Measurements from ENCODE around the gene RPP30. TPM values are rescaled to one million over a fixed set of nuclear protein-coding genes. Genes with fewer than 3 reads are reported as not detected.

The RPP30 gene
- total RNA-seq, 1 donor from 2014 or later, result 59.6 TPM

GRCh38 chr10:90855126-90855525 lies 16.6 kb upstream of the RPP30 start:
- no peak overlapping the region for H3K27ac Mint-ChIP-seq (ENCODE audit: unreplicated experiment)
- H3K36me3 Mint-ChIP-seq (ENCODE audit: low read depth), result peaks cover 9% of the 10 kb centered on the region
- H3K9me3 Mint-ChIP-seq, result peaks cover 19% of the 10 kb centered on the region
- no peak for DNase-seq (ENCODE audit: low read depth, low spot score)
- H3K4me3 Mint-ChIP-seq, result no peak overlapping the region
- TF ChIP-seq, protein P1, sequence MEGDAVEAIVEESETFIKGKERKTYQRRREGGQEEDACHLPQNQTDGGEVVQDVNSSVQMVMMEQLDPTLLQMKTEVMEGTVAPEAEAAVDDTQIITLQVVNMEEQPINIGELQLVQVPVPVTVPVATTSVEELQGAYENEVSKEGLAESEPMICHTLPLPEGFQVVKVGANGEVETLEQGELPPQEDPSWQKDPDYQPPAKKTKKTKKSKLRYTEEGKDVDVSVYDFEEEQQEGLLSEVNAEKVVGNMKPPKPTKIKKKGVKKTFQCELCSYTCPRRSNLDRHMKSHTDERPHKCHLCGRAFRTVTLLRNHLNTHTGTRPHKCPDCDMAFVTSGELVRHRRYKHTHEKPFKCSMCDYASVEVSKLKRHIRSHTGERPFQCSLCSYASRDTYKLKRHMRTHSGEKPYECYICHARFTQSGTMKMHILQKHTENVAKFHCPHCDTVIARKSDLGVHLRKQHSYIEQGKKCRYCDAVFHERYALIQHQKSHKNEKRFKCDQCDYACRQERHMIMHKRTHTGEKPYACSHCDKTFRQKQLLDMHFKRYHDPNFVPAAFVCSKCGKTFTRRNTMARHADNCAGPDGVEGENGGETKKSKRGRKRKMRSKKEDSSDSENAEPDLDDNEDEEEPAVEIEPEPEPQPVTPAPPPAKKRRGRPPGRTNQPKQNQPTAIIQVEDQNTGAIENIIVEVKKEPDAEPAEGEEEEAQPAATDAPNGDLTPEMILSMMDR (conservative IDR thresholded peaks at IDR 0.05), result no peak
- H3K4me1 Mint-ChIP-seq, result peaks cover 7% of the 10 kb centered on the region
- peaks cover 68% of the 10 kb centered on the region for H3K27me3 Mint-ChIP-seq (ENCODE audit: low read depth)

DNA sequence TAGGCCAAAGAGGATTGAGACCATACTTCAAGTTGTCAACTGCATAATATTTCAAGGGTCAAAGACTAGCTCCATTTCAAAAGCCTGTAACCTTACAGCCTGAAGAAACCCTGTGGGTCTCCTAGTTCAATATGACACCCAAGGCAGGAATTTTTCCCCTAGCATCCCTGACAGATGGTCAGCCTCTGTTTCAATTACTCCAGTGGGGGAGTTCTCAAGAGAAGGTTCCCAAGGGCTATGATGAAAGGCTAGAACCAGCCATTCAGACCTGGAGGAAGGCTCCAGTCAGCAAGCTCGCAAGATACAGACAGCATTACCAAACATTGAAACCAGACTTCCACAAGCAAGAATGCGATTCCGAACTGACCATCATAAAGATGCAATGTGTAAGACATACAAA lies 15.5 kb upstream of the RPP30 start:
- DNase-seq (ENCODE audit: low read depth, low spot score), result no peak
- Mint-ChIP-seq H3K27me3 (ENCODE audit: low read depth) (peaks cover 78% of the 10 kb centered on the region), H3K4me1 (peaks cover 7% of the 10 kb centered on the region), H3K4me3 (peak overlapping the region; percentile 78), H3K9me3 (peaks cover 9% of the 10 kb centered on the region), H3K36me3 (ENCODE audit: low read depth) (peaks cover 2% of the 10 kb centered on the region), H3K27ac (ENCODE audit: unreplicated experiment) (no peak overlapping the region)
- TF ChIP-seq, protein P1 (conservative IDR thresholded peaks at IDR 0.05), result no peak

- Mint-ChIP-seq H3K4me1 (peaks cover 7% of the 10 kb centered on the region), H3K4me3 (peak overlapping the region; percentile 88), H3K36me3 (ENCODE audit: low read depth) (no peaks in the 10 kb centered on the region), H3K27ac (ENCODE audit: unreplicated experiment) (no peak overlapping the region), H3K9me3 (peaks cover 8% of the 10 kb centered on the region), H3K27me3 (ENCODE audit: low read depth) (peaks cover 86% of the 10 kb centered on the region)
- TF ChIP-seq, protein P1 (conservative IDR thresholded peaks at IDR 0.05), result no peak
- DNase-seq (ENCODE audit: low read depth, low spot score), result no peak
These were observed 14.7 kb upstream of the RPP30 start for GRCh38 chr10:90856964-90857634.

DNA sequence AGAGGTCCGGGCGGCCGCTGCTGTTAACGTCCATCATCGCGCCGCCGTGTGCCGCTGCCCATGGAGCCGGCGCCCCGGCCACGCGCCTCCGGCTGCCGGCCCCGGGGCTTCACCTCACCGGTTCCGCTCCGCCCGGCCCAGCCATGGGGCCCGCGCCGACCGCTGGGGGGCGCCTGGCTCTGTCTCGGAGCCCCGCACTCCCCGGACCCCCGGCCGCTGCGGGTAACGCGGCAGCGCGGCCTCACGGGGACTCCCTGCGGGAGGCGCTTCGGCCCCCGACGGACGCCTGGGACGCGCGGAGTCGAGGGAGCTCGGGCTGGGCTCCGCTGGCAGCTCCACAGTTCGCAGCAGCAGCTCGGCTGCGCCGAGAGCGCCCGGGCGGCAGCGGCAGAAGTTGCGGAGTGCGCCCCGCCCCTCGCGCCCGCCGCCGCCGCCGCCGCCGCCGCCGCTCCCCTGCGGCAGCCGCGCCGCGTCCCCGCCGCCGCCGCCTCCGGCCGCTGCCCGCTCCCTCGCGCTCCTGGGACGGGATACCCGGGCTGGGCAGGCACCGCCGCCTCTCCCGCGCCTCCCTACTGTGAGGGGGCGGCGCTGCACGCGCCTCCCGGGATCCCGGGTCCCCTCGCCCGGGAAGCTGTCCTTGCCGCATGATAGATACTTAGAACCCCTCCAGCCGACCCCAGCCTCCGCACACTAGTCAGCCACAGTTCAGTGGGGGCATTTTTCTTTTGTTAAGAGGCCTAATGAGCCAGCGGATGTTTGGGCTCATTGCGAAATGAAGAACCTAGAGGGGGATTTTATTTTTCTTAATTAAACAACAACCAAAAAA lies 13.9 kb upstream of the RPP30 start, which contains the start of gene HTR7:
TSS of gene HTR7 (minus strand) at position 405 of the 826 bp plus-strand sequence. CDS start at position 37, 368 bp downstream.
- TF ChIP-seq, protein P1 (conservative IDR thresholded peaks at IDR 0.05), result peak; percentile 63
- H3K4me3 Mint-ChIP-seq, result peak within 1 kb of the TSS; percentile 92
- H3K9me3 Mint-ChIP-seq, result peaks cover 3% of the 10 kb centered on the region
- no peaks in the 10 kb centered on the region for H3K36me3 Mint-ChIP-seq (ENCODE audit: low read depth)
- peak; percentile 62 for DNase-seq (ENCODE audit: low read depth, low spot score)
- H3K27ac Mint-ChIP-seq (ENCODE audit: unreplicated experiment), result no peak within 1 kb of the TSS
- peaks cover 88% of the 10 kb centered on the region for H3K27me3 Mint-ChIP-seq (ENCODE audit: low read depth)
- peaks cover 7% of the 10 kb centered on the region for H3K4me1 Mint-ChIP-seq

GRCh38 chr10:90858461-90858968 lies 13.3 kb upstream of the RPP30 start:
- no peak for DNase-seq (ENCODE audit: low read depth, low spot score)
- peaks cover 91% of the 10 kb centered on the region for H3K27me3 Mint-ChIP-seq (ENCODE audit: low read depth)
- no peak overlapping the region for H3K27ac Mint-ChIP-seq (ENCODE audit: unreplicated experiment)
- peak overlapping the region; percentile 92 for H3K4me3 Mint-ChIP-seq
- TF ChIP-seq, protein P1 (conservative IDR thresholded peaks at IDR 0.05), result no peak
- peaks cover 3% of the 10 kb centered on the region for H3K9me3 Mint-ChIP-seq
- H3K36me3 Mint-ChIP-seq (ENCODE audit: low read depth), result no peaks in the 10 kb centered on the region
- peaks cover 7% of the 10 kb centered on the region for H3K4me1 Mint-ChIP-seq

Measured in neural crest cell (in vitro differentiated cells).